GM12878 (cell line): Measurements from ENCODE around the gene EFCC1.

Experiments
- ATF2 ChIP-seq: IDR thresholded peaks from 2 replicates; pipeline ENCODE4 v1.6.1; 2012; ENCODE audit warnings: low read length, inconsistent platforms
- CTCF ChIP-seq, 3 experiments: IDR thresholded peaks in 2 of 3; conservative IDR thresholded peaks in 1 of 3; 2 replicates each; pipeline ENCODE4 v1.5.1; 2011; ENCODE audit warnings: low read depth in 3 of 3, low read length in 3 of 3, mild to moderate bottlenecking in 3 of 3, control low read depth in 2 of 3, moderate library complexity in 2 of 3, inconsistent platforms in 1 of 3, mixed read lengths in 1 of 3; ENCODE audit not compliant: control insufficient read depth in 2 of 3, insufficient read depth in 1 of 3; ENCODE audit errors: extremely low read depth in 1 of 3
- FOS ChIP-seq: IDR thresholded peaks from 3 replicates; pipeline ENCODE4 v1.6.1; 2011; ENCODE audit warnings: borderline replicate concordance; ENCODE audit not compliant: insufficient read length; ENCODE audit errors: extremely low read depth
- JUNB ChIP-seq: IDR thresholded peaks from 2 replicates; pipeline ENCODE4 v1.6.1; 2016; ENCODE audit warnings: antibody characterized with exemption, mild to moderate bottlenecking
- POLR2A ChIP-seq: IDR thresholded peaks from 2 replicates; pipeline ENCODE4 v1.6.1; 2011; ENCODE audit warnings: low read depth, mild to moderate bottlenecking, low read length
- POLR2AphosphoS5 ChIP-seq: IDR thresholded peaks from 2 replicates; pipeline ENCODE4 v1.6.1; 2011; ENCODE audit warnings: mild to moderate bottlenecking, low read length, inconsistent platforms
- STAT1 ChIP-seq: fragments of 450-650 bp; conservative IDR thresholded peaks from 2 replicates; pipeline ENCODE4 v1.6.1; 2014; ENCODE audit warnings: antibody characterized with exemption, mild to moderate bottlenecking
- TCF12 ChIP-seq: IDR thresholded peaks from 2 replicates; pipeline ENCODE4 v1.6.1; 2011; ENCODE audit warnings: low read depth, mild to moderate bottlenecking, low read length
- USF2 ChIP-seq: IDR thresholded peaks from 2 replicates; pipeline ENCODE4 v1.6.1; 2011; ENCODE audit warnings: low read depth, low read length, improper control_type of control experiment, borderline replicate concordance
- ZBTB4 ChIP-seq: fragments of 450-650 bp; formaldehyde crosslinking; IDR thresholded peaks from 2 replicates; pipeline ENCODE4 v1.4.0; 2022; ENCODE audit warnings: mild to moderate bottlenecking, moderate library complexity
- ZNF217 ChIP-seq: fragments of 450-650 bp; IDR thresholded peaks from 2 replicates; pipeline ENCODE4 v1.6.1; 2017; ENCODE audit warnings: antibody characterized with exemption, mild to moderate bottlenecking
- ZNF274 ChIP-seq: IDR thresholded peaks from one replicate; pipeline ENCODE4 v1.8.0; 2011; ENCODE audit not compliant: insufficient read length, insufficient read depth
- ZSCAN29 ChIP-seq: fragments of 450-650 bp; IDR thresholded peaks from 2 replicates; pipeline ENCODE4 v1.6.1; 2017; ENCODE audit warnings: mild to moderate bottlenecking, moderate library complexity

- TF ChIP-seq POLR2A (no peak), ZNF274 (no peak), USF2 (no peak), CTCF (IDR thresholded peaks at IDR 0.05 in 2 of 3, conservative IDR thresholded peaks at IDR 0.05 in 1 of 3; ENCODE audit: control insufficient read depth in 2 of 3, extremely low read depth in 1 of 3, insufficient read depth in 1 of 3, low read depth in 3 of 3, low read length in 3 of 3) (no peak), JUNB (no peak), ZBTB4 (CRISPR knock-in tag) (no peak), STAT1 (no peak), ATF2 (no peak), POLR2AphosphoS5 (no peak), FOS (no peak), ZNF217 (no peak), TCF12 (no peak), ZSCAN29 (no peak)
Measured at GRCh38 chr3:129045675-129046036, 44.6 kb downstream of the EFCC1 start.
